A549 (cell line): ENCODE results near the gene IFITM1. TPM values are rescaled to one million over a fixed set of nuclear protein-coding genes. Genes with fewer than 3 reads are reported as not detected.

Source experiments
- ATAC-seq, 2 experiments: fragments of 200-7000 bp in 1 of 2; fragments of >200 bp in 1 of 2; cut with Nextera tagmentation in 1 of 2; cut with Tn5 transposase in 1 of 2; 3 replicates each; pipeline versions ENCODE4 v1.8.0 to v1.9.1; 2018 to 2020; ENCODE audit warnings: mild to moderate bottlenecking in 1 of 2, moderate library complexity in 1 of 2
- CTCF ChIA-PET: fragments of 300-600 bp; sonication (Branson Sonifier 250); formaldehyde crosslinking; extraction: SDS; loops from one replicate; lab custom pipeline; 2021; ENCODE audit warnings: antibody characterized with exemption, inconsistent platforms; lab: Yijun Ruan, JAX
- POLR2A ChIA-PET: fragments of 350-600 bp; formaldehyde crosslinking; extraction: SDS; loops from one replicate; lab custom pipeline; 2021; ENCODE audit warnings: antibody characterized with exemption, inconsistent platforms; lab: Yijun Ruan, JAX
- DNase-seq, 2 experiments: peaks; one replicate each; pipeline versions ENCODE4 v3.0.0 to v3.0.0-alpha.2; 2011 to 2016; ENCODE audit warnings: low read depth in 1 of 2, low spot score in 1 of 2
- FAIRE-seq: peaks from 2 replicates; lab custom pipeline; 2011; peaks lifted over from hg19 to GRCh38; lab: Jason Lieb, UNC
- H3K27ac ChIP-seq, 2 experiments: fragments of >200 bp; sonication (Bioruptor Twin); formaldehyde crosslinking; 3 replicates each; pipeline ENCODE4 v1.5.1; 2016 to 2017
- H3K4me1 ChIP-seq: fragments of >200 bp; sonication (Bioruptor Twin); formaldehyde crosslinking; 3 replicates; pipeline ENCODE4 v1.6.1; 2016
- H3K4me2 ChIP-seq: fragments of >200 bp; sonication (Bioruptor Twin); formaldehyde crosslinking; 3 replicates; pipeline ENCODE4 v1.6.1; 2016
- H3K4me3 ChIP-seq: fragments of >200 bp; sonication (Bioruptor Twin); formaldehyde crosslinking; 3 replicates; pipeline ENCODE4 v1.5.1; 2016
- H3K9me3 ChIP-seq: fragments of >200 bp; sonication (Bioruptor Twin); formaldehyde crosslinking; 3 replicates; pipeline ENCODE4 v1.6.1; 2016
- BCL3 ChIP-seq: fragments of >200 bp; sonication (Bioruptor Twin); formaldehyde crosslinking; IDR thresholded peaks from 3 replicates; pipeline ENCODE4 v1.6.1; 2016
- CBX8 ChIP-seq: fragments of 200-600 bp; sonication (generic); IDR thresholded peaks from 2 replicates; pipeline ENCODE4 v1.6.1; 2016
- CTCF ChIP-seq: fragments of >200 bp; sonication (Bioruptor Twin); formaldehyde crosslinking; IDR thresholded peaks from 3 replicates; pipeline ENCODE4 v1.5.1; 2016
- EHMT2 ChIP-seq: fragments of 200-600 bp; sonication (generic); IDR thresholded peaks from 2 replicates; pipeline ENCODE4 v1.6.1; 2016; ENCODE audit warnings: antibody characterized with exemption, low read depth, mild to moderate bottlenecking, moderate library complexity
- ELK1 ChIP-seq: fragments of 150-350 bp; IDR thresholded peaks from 2 replicates; pipeline ENCODE4 v1.6.1; 2014; ENCODE audit warnings: low read depth, mild to moderate bottlenecking, low read length
- EP300 ChIP-seq, 2 experiments: fragments of >200 bp; sonication (Bioruptor Twin); formaldehyde crosslinking; IDR thresholded peaks; 2 replicates in 1 of 2; 3 replicates in 1 of 2; pipeline ENCODE4 v1.6.1; 2016 to 2017
- FOSB ChIP-seq: fragments of 250-450 bp; sonication (Bioruptor Pico); IDR thresholded peaks from 2 replicates; pipeline ENCODE4 v1.5.0; 2020; ENCODE audit warnings: mild to moderate bottlenecking, moderate library complexity
- FOSL2 ChIP-seq, 2 experiments: fragments of 450-650 bp in 1 of 2; fragments of >200 bp in 1 of 2; sonication (Bioruptor Twin) in 1 of 2; formaldehyde crosslinking; IDR thresholded peaks; 2 replicates each; pipeline versions ENCODE4 v1.5.0 to v1.6.1; 2016 to 2020; ENCODE audit warnings: mild to moderate bottlenecking in 1 of 2, moderate library complexity in 1 of 2
- HES2 ChIP-seq: fragments of >200 bp; sonication (Bioruptor Twin); formaldehyde crosslinking; IDR thresholded peaks from 2 replicates; pipeline ENCODE4 v1.6.1; 2016
- HOXB13 ChIP-seq: fragments of 250-450 bp; sonication (Bioruptor Pico); IDR thresholded peaks from 2 replicates; pipeline ENCODE4 v1.5.0; 2020; ENCODE audit warnings: low read depth, mild to moderate bottlenecking, moderate library complexity
- HOXB5 ChIP-seq: fragments of 250-450 bp; sonication (Bioruptor Pico); IDR thresholded peaks from 2 replicates; pipeline ENCODE4 v1.5.0; 2020; ENCODE audit warnings: mild to moderate bottlenecking, moderate library complexity
- MAZ ChIP-seq: fragments of 150-350 bp; IDR thresholded peaks from 2 replicates; pipeline ENCODE4 v1.6.1; 2014; ENCODE audit warnings: antibody characterized with exemption, low read depth, low read length, borderline replicate concordance
- NPAS2 ChIP-seq: fragments of 250-450 bp; sonication (Bioruptor Pico); IDR thresholded peaks from 2 replicates; pipeline ENCODE4 v1.8.0; 2022; ENCODE audit warnings: mild to moderate bottlenecking, moderate library complexity, borderline replicate concordance
- NR3C1 ChIP-seq: fragments of >200 bp; sonication (Bioruptor Twin); formaldehyde crosslinking; IDR thresholded peaks from 3 replicates; pipeline ENCODE4 v1.6.1; 2017
- PBX3 ChIP-seq: IDR thresholded peaks from 2 replicates; pipeline ENCODE4 v1.6.1; 2012
- POLR2AphosphoS2 ChIP-seq: conservative IDR thresholded peaks from 2 replicates; pipeline ENCODE4 v1.6.1; 2012; ENCODE audit warnings: low read length, improper control_type of control experiment, inconsistent platforms
- RARB ChIP-seq: fragments of 250-450 bp; sonication (Bioruptor Pico); IDR thresholded peaks from 2 replicates; pipeline ENCODE4 v1.8.0; 2021; ENCODE audit warnings: mild to moderate bottlenecking, moderate library complexity
- RCOR1 ChIP-seq: fragments of 150-350 bp; IDR thresholded peaks from 2 replicates; pipeline ENCODE4 v1.6.1; 2014; ENCODE audit warnings: antibody characterized with exemption, low read length, low read depth
- RFX5 ChIP-seq: fragments of 450-650 bp; IDR thresholded peaks from 2 replicates; pipeline ENCODE4 v1.7.1; 2014; ENCODE audit warnings: antibody characterized with exemption, mild to moderate bottlenecking, moderate library complexity
- SREBF2 ChIP-seq: fragments of 450-650 bp; IDR thresholded peaks from 2 replicates; pipeline ENCODE4 v1.6.1; 2014; ENCODE audit warnings: mild to moderate bottlenecking, moderate library complexity
- ZFP36 ChIP-seq: fragments of 450-650 bp; IDR thresholded peaks from 2 replicates; pipeline ENCODE4 v1.6.1; 2014; ENCODE audit warnings: borderline replicate concordance; ENCODE audit not compliant: partially characterized antibody
- WGBS: methylation state at CpG from one replicate; pipeline ENCODE4 v1.1.6; 2017; ENCODE audit errors: missing lambda C conversion rate; 5-methylcytosine and 5-hydroxymethylcytosine counted together
- polyA plus RNA-seq, 4 experiments: library from polyadenylated mRNA; depleted of rRNA in 3 of 4; stranded (reverse); fragments of >200 nt; fragmentation: RNase III in 1 of 4; extraction: RNeasy Plus Mini Kit Qiagen cat#74134 plus additional on column Dnase treatment in 1 of 4; gene quantifications; 2 replicates in 3 of 4; 3 replicates in 1 of 4; pipeline ENCODE4 v1.2.3, GENCODE V29; 2011 to 2017

Gene IFITM1
- polyA plus RNA-seq, 2 of the 4 experiments (the other 2 are of a cell fraction), result 0.14 to 1.7 TPM

GRCh38 chr11:358129-358800, 44.4 kb downstream of the IFITM1 start:
- no peak overlapping the region for H3K4me2 ChIP-seq
- H3K4me1 ChIP-seq, result peaks cover 19% of the 10 kb centered on the region
- H3K27ac ChIP-seq, result no peak overlapping the region
- POLR2A ChIA-PET, result no interaction called here
- CTCF ChIA-PET, result interaction anchor here (1.9 to 9.4 kb wide), 2 partner anchors 53 to 89 kb away, joined by 5 to 75 read pairs; no protein-coding TSS in a partner anchor
- FAIRE-seq, result no peak
- no peak for TF ChIP-seq CBX8
- peaks cover 16% of the 10 kb centered on the region; the same call in 2 of the 3 replicates for H3K9me3 ChIP-seq
- no peak for ATAC-seq
- 88% methylated on average over 33 of the region's 34 CpGs for WGBS
- DNase-seq, result no peak
- no peak overlapping the region for H3K4me3 ChIP-seq

- H3K9me3 ChIP-seq, result peaks cover 16% of the 10 kb centered on the region; the same call in 2 of the 3 replicates
- ChIA-PET CTCF (interaction anchor here (0.6 to 9.4 kb wide), 3 partner anchors 54 to 89 kb away, joined by 4 to 75 read pairs (median 5); no protein-coding TSS in a partner anchor), POLR2A (no interaction called here)
- no peak for DNase-seq
- no peak overlapping the region for H3K4me3 ChIP-seq
- no peak for ATAC-seq
- FAIRE-seq, result no peak
- WGBS, result 39% methylated on average over 5 of the region's 5 CpGs
- TF ChIP-seq PBX3 (no peak), EHMT2 (no peak), NR3C1 (no peak), RCOR1 (no peak), FOSL2 (IDR thresholded peaks at IDR 0.05) (no peak), FOSL2 (CRISPR knock-in tag; IDR thresholded peaks at IDR 0.05) (no peak), FOSB (CRISPR knock-in tag) (no peak), EP300 (IDR thresholded peaks at IDR 0.05) (no peak), RARB (CRISPR knock-in tag) (no peak), BCL3 (no peak), HOXB5 (CRISPR knock-in tag) (no peak), HOXB13 (CRISPR knock-in tag) (no peak)
- H3K4me1 ChIP-seq, result peaks cover 12% of the 10 kb centered on the region
- no peak overlapping the region for H3K4me2 ChIP-seq
- no peak overlapping the region for H3K27ac ChIP-seq
Measured at GRCh38 chr11:359181-359714, 45.4 kb downstream of the IFITM1 start.

- H3K27ac ChIP-seq, result no peak overlapping the region
- no peak for FAIRE-seq
- no peak overlapping the region for H3K4me2 ChIP-seq
- no peak for DNase-seq
- peaks cover 2% of the 10 kb centered on the region for H3K4me1 ChIP-seq
- no peak for ATAC-seq
- 66% methylated on average over 17 of the region's 22 CpGs for WGBS
- H3K4me3 ChIP-seq, result no peak overlapping the region
- ChIA-PET CTCF (interaction anchor here (0.8 to 9.4 kb wide), 5 partner anchors 11 to 109 kb away, joined by 4 to 75 read pairs (median 10); partner anchors contain the start of gene PGGHG), POLR2A (no interaction called here)
- peaks cover 16% of the 10 kb centered on the region; the same call in 2 of the 3 replicates for H3K9me3 ChIP-seq
- no peak for TF ChIP-seq SREBF2
- TF ChIP-seq ZFP36, result no peak
- no peak for TF ChIP-seq CTCF
- TF ChIP-seq MAZ, result no peak
- TF ChIP-seq ELK1, result no peak
- no peak for TF ChIP-seq RARB (CRISPR knock-in tag)
- TF ChIP-seq HES2, result no peak
- no peak for TF ChIP-seq NR3C1
- TF ChIP-seq CBX8, result no peak
- no peak for TF ChIP-seq POLR2AphosphoS2
- TF ChIP-seq BCL3, result no peak
- TF ChIP-seq NPAS2 (CRISPR knock-in tag), result no peak
- no peak for TF ChIP-seq RFX5
Measured at GRCh38 chr11:360326-361280, 46.8 kb downstream of the IFITM1 start.
